GM18520 (cell line): Measurements from ENCODE around the gene KAZALD1.

Experiments used
- ATAC-seq: cut with Tn5 transposase; IDR thresholded peaks from one replicate; pipeline ENCODE4 v1.9.1; 2021; ENCODE audit not compliant: unreplicated experiment

Gene KAZALD1

GRCh38 chr10:101065481-101066145 lies 3.8 kb downstream of the KAZALD1 start:
- ATAC-seq: no peak

- no peak for ATAC-seq
Observed at GRCh38 chr10:101066146-101066895, 4.5 kb downstream of the KAZALD1 start.

DNA sequence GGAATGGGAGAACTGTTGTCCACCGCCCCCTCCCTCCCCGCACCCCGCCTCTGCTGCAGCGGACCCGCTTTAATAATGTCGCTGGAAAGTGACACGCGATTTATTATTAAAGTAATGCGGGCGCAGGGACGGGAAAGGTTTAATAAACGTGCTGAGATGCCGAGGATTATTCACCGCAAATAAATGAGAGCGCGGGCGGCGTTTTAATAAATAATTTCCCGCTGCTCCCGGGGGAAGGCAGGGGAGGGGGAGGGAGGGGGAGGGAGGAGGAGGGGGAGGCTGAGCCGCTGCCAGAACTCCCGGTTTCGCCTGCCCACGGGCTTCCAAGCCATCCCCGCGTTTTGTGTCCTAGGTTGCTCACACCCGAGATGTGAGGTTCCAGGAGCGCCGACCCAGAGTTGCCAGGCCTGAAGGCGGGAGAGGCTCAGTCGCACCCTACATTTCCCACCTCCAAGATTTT lies 5.1 kb downstream of the KAZALD1 start:
- ATAC-seq: no peak

- ATAC-seq: no peak
Observed at GRCh38 chr10:101067356-101068083, 5.7 kb downstream of the KAZALD1 start.

DNA sequence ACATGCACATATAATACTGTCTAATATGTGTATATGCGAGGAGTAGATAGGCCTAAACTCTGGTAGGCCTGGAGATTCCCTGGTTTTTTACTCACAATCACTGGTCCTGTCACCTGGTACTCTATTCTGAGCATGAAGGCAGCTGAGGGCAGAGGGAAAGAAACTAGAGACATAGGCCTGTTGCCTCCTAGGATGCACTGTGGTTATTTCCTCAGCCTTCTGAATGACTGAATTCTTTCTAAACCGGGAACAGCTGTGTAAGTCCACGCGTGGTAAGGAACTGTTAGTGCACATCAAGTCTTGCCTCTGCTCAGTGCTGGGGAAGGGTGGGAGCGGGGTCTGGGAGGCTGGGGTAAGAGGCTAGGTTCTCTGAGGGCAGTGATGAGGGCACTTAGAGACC lies 7.7 kb downstream of the KAZALD1 start:
- ATAC-seq: no peak

- no peak for ATAC-seq
Observed at GRCh38 chr10:101070098-101070497, 8.3 kb downstream of the KAZALD1 start.

- no peak for ATAC-seq
Observed at GRCh38 chr10:101071267-101071884, 9.6 kb downstream of the KAZALD1 start.

- no peak for ATAC-seq
Observed at GRCh38 chr10:101071885-101072433, 10.2 kb downstream of the KAZALD1 start.

- no peak for ATAC-seq
Observed at GRCh38 chr10:101072923-101073322, 11.1 kb downstream of the KAZALD1 start.

DNA sequence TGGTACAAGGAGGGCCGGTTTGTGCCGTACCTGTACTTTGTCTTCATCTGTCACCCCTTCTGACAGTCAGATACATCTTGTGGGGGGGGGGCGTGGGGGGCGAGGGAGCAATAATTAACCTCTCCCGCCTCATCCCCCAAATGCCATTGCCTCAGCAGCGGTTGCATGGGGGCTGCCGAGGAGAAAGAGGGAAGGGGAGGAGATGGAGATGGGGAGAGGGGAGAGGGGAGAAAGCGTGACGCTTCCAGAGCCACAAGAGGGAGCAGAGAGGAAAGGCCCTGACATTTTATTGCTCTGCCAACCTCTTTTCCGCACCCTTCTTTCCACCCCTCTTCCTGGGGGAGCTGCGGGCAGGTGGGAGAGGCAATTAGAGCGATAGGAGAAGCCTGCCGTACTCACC lies 11.8 kb downstream of the KAZALD1 start:
- no peak for ATAC-seq

DNA sequence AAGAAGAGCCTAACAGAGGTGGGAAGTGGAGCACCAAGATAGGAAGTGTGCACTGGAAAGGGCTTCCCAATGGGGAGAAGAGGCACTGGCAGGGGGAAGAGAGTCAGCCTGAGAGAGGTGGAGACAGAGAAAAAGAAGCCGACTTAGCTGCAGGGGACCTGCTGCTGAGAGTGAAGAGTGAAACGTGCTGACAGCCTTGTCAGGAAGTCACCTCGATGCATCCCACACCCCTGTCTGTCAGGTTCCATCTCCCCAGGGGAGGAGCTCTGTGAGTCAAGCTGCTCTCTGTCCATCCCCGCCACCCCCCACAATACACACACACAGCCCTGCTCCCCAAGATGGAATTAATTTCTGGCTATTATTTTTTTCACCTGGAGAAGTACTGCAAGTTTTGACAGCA lies 14.0 kb downstream of the KAZALD1 start:
- ATAC-seq: no peak

GRCh38 chr10:101076630-101077029 lies 14.8 kb downstream of the KAZALD1 start:
- ATAC-seq: no peak

DNA sequence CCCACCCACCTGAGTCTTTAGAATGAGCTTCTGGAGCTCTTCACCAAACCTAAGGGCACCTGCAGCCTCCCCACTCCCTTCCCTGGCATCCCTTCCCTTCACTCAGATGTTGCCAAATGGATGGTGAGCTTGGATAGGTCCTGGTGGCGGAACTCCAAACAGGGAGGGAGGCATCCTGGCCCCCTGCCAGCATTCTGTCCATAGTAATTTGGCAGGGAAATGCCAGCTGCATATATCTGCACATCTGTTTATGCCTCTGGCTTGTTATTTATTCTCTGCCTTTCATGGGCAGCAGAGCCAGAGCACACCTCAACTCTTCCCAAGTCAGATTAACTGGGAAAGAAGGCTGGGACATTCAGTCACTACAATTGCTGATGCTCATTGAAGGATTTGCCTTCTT lies 18.1 kb downstream of the KAZALD1 start:
- ATAC-seq: no peak

- no peak for ATAC-seq
Observed at GRCh38 chr10:101080933-101081931, 19.4 kb downstream of the KAZALD1 start.

DNA sequence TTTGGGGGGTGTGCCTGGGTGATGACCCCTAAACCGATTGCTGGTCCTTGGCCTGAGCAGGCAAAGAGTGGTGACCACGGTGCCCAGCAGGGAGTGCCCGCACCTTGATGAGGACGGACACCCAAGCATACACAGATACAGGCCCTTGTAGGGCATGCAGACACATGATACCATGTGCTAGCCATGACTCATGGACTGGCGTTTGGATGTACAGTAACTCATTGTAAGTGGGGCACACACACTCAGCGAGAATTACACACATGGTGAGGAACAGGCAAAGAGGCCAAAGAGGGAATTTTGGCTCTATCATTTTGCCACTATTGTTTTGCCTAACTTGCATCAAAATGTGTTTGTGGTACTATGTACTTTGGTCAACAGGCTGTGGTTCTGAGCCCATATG lies 24.1 kb downstream of the KAZALD1 start:
- ATAC-seq: no peak

GRCh38 chr10:101087376-101087775 lies 25.6 kb downstream of the KAZALD1 start:
- ATAC-seq: no peak

DNA sequence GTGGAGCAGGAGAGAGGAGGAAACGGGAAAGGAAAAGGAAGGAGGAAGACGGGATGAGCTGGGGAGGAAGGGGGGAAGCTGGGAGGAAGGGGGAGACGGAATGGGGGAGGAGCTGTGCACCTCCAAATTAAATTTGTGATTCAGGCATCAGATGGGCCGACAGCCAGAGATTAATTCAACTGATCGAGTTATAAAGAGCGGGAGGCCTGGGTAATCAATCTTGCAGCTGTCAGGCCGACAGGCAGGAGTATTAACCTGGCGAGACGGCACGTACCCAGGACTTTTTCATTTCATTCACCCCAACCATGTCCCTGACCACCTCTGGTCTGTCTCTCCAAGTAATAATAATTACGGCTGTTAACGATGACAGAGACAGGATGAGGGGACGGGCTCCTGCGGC lies 26.2 kb downstream of the KAZALD1 start:
- ATAC-seq: no peak

DNA sequence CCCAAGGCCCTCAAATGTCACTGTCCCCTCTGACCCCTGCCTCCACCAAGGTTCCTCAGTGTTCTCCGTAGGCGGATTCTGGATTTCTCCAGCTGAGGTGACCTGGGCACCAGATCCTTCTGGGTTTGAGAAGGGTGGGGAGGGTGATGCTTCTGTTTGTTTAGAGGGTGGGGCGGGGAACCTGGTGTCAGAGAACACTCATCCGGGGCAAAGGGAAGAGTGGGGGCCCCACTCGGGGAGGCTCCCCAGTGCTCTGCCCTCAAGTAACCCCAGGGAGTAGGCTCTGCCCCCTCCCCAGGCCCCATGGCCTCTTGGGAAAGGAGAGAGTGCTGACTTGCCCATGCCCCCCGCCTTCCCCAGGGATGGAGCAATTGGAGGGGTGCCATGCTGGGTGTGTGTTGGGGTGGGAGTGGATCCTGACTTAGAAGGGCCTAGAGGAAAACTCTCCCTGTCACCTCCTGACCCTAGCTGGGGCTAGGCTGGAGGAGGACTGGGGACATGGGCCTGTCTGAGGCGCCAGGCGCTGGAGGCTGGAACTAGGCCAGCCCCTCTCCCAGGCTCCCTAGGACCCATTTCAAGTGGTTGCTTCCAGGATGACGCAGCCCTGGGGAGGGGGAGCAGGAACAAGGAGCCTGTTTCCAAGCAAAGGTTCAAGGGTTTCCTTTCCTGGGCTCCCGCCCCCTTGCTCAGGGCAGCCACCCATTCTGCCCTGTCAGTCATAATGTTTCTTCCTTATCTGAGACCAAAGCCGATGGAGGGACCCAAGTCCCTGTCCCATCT lies 27.9 kb downstream of the KAZALD1 start:
- ATAC-seq: no peak

DNA sequence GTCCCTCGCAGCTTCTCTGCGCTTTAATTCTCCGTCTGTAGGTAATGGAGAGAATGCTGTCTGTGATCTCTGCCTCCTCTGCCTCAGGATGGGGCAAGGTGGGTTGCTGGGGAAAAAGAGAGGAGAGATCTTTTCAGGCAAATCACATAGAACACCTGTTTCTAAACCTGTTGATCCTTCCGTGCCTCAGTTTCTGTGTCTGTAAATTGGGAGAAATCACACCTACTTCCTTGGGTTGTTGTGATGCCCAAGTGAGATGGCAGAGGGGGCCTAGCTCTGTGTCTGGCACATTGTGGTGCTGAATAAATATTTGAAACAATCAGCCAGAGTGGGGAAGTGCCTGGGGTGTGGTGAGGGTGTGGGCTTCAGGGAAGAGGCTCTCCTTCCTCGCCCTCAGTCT lies 28.8 kb downstream of the KAZALD1 start:
- ATAC-seq: no peak
